Left colon (tissue), 2 donors: ENCODE data around the gene TTLL10. TPM values are rescaled to one million over a fixed set of nuclear protein-coding genes. Genes with fewer than 3 reads are reported as not detected.

Source experiments
- ATAC-seq: fragments of 200-7000 bp; cut with Tn5 transposase; one replicate; pipeline ENCODE4 v1.9.1; 2020; ENCODE audit warnings: mild to moderate bottlenecking, moderate library complexity
- DNase-seq, 2 donors: peaks; one replicate each; pipeline ENCODE4 v3.0.0-alpha.2; 2020
- intact Hi-C, 2 donors: fragments of 100-400 bp; cut with DNase I in 1 of 2; cut with micrococcal nuclease in 1 of 2; formaldehyde crosslinking; loops; one replicate each; pipeline versions ENCODE4 v1.11.2 to v1.14.0; 2022; cut with DNase I, micrococcal nuclease
- total RNA-seq, 2 donors: library from RNA; stranded (reverse); fragmentation: NEBNext Ultra II Directional; extraction: Animal tissue kit (Norgen Biotek cat#: 25700); gene quantifications; one replicate each; pipeline ENCODE4 v1.2.1, GENCODE V29; 2021
- donor health status: DM: no; HTN: no; CAD: no.
- donor health status: DM: yes; HTN: yes; CAD: no.

TTLL10 gene
- total RNA-seq, 2 donors from 2014 or later: 1.2 to 3.0 TPM

GRCh38 chr1:1222575-1223225 is 49.0 kb downstream of the TTLL10 start:
- peak; percentile 3 for ATAC-seq
- DNase-seq: no peak
- intact Hi-C loops: no loop called here

DNA sequence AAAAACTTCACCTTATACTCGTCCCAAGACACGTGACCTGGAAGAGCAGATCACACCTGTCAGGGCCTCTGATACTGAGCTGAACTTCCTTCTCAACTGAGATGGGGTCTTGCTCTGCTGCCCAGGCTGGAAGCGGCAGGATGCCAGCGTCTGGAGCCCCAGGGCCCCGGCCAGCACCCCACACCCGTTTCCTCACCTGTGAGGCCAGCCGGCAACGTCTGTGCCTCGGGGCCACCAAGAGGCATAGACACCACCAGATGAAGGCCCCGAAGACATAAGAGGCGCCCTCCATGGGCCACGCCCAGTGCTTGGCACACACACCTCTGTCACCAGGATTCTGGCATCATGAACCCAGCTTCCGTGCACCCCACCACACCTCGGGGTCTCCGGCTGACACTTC is 49.6 kb downstream of the TTLL10 start:
- DNase-seq (no peak), ATAC-seq (no peak)
- intact Hi-C loops: no loop called here

- ATAC-seq: no peak
- intact Hi-C loops: no loop called here
- no peak for DNase-seq
Observed at GRCh38 chr1:1223891-1224290, 50.2 kb downstream of the TTLL10 start.

- ATAC-seq: peak; percentile 55
- intact Hi-C loops: no loop called here
- no peak for DNase-seq
Observed at GRCh38 chr1:1225238-1225845, 51.7 kb downstream of the TTLL10 start.

DNA sequence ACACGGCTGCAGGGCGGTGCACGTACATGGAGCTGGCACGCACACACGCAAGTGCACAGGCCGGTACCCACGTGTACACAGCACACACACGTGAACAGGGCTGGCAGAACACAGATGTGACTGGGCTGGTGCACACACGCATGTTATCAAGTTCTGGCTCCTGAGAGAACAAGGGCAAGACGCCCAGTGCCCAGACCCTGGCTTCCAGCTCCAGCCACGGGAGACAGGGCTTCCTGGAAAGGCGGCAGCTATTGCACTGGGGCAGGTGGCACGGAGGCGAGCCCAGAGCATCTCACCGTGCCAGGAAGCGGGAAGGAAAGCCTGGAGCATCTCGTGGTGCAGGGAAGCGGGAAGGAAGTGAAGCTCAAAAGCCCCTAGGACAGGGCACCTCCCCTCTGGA is 52.2 kb downstream of the TTLL10 start:
- intact Hi-C loops: no loop called here
- DNase-seq: no peak
- no peak for ATAC-seq

GRCh38 chr1:1226566-1227362 is 53.1 kb downstream of the TTLL10 start:
- ATAC-seq (no peak), DNase-seq (no peak)
- intact Hi-C loops: no loop called here

DNA sequence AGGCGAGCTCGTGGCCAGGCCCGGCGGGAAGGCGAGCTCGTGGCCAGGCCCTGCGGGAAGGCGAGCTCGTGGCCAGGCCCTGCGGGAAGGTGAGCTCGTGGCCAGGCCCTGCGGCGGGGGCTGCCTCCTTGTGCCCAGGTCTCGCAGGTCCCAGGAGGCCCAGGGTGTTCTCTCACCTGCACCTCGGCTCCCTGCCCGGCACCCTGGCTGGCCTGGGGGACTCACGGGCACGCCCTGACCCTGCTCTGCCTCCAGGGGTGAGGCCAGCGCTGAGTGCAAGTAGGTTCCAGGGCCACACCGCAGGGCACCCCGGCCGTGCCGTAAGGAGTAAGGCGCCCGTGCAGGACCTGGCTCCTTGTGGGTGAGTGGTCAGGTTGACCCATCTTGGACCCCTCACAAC is 53.7 kb downstream of the TTLL10 start:
- no peak for DNase-seq
- intact Hi-C loops: no loop called here
- no peak for ATAC-seq

- intact Hi-C loops: no loop called here
- DNase-seq: no peak
- ATAC-seq: no peak
Observed at GRCh38 chr1:1228187-1228586, 54.5 kb downstream of the TTLL10 start.

DNA sequence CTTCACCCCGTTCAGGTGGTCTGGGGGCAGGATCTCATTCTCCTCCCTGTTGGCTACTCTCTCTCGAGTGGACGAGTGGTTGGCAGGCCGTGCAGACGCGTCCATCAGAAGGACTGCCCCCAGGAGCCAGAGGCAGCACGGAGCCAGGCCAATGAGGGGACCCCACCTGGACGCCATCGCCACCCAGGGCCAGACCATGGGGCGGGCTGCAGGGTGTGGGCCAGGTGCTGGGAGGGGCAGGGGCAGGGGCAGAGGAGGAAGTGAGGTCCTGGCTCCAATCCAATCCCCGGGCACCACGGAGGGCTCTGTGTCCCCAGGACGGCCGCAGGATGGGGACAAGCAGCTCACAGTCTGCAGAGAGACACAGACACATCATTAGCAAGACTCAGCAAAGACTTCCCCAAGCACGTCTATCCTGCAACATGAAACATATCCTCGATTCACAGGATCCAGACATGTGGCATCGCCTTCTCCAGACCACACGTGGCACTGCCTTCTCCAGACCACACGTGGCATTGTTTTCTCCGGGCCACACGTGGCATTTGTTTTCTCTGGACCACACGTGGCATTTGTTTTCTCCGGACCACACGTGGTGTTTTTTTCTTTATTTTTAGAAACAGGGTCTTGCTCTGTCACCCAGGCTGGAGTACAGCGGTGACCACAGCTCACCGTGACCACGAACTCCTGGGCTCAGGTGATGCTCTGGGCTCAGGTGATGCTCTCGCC is 55.1 kb downstream of the TTLL10 start:
- intact Hi-C loops: no loop called here
- DNase-seq (no peak), ATAC-seq (no peak)

DNA sequence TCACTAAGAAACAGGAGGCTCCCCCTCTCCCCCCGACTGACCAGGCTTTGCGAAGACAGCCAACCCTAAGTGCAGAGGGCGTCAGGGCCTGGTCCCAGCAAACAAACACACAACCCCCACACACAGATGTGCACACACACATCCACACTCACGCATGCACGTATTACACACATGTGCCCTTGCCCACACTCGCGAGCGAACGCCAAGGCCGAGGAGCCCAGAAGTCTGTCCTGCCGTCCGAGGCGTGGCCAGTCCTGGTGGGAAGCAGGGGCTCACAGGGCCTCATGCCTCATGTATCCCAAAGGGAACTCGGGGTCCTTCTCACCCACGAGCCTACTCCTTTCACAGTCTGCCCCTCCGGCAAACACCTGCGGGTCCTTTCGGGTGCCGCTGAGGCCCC is 56.1 kb downstream of the TTLL10 start:
- intact Hi-C loops: no loop called here
- ATAC-seq: no peak
- no peak for DNase-seq

- intact Hi-C loops: no loop called here
- DNase-seq (peak in 1 of 2 donors; percentile 73), ATAC-seq (peak; percentile 78)
Observed at GRCh38 chr1:1230656-1231399, 57.1 kb downstream of the TTLL10 start.

DNA sequence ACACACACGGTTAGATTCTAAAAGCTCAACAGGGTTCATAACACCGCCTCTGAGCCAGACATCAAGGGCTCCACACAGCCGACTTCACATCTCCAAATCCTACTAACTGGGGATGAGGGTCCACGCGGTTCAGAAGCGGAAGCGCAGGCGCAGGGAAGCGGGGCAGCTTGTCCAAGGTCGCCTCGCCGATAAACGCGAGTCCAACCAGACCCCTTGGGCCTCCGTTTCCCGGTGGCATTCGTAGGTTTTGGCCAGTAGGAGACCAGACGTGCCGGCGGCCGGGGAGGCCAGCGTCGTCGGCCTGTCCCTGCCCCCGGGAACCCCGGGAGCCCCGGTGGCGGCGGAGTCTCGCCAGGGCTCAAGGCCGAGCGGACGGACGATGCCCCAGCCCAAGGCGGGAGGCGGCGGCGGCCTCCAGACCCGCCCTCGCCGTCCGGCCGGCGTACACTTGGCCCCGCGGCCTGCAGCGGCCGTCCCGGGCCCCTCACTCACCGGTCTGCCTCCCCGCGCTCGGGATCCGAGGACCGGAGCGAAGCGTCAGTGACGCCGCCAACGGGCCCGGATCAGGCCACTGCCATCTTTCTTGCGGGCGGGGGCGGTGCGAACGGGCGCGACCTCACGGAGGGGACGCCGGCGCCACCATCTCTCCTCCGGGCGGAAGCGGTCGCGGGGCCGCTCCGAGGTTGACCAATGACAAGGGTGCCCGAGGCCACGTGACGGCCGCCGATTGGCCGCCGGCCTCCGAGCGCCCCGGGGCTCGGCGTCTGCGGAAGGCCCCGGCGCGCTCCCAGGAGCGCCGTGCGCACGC is 57.9 kb downstream of the TTLL10 start, which contains the start of gene SDF4:
SDF4 (minus strand) TSS at position 602 of the 808 bp plus-strand sequence. CDS start 3,229 bp downstream, outside the sequence.
- ATAC-seq: peak; percentile 87
- DNase-seq: peak; percentile 97
- intact Hi-C loops: no loop called here

- DNase-seq (no peak), ATAC-seq (no peak)
- intact Hi-C loops: no loop called here
Observed at GRCh38 chr1:1232208-1232795, 58.6 kb downstream of the TTLL10 start, which contains the start of gene B3GALT6. TSS of gene B3GALT6 (plus strand) at chr1:1232237. CDS start at chr1:1232279, 42 bp downstream.

DNA sequence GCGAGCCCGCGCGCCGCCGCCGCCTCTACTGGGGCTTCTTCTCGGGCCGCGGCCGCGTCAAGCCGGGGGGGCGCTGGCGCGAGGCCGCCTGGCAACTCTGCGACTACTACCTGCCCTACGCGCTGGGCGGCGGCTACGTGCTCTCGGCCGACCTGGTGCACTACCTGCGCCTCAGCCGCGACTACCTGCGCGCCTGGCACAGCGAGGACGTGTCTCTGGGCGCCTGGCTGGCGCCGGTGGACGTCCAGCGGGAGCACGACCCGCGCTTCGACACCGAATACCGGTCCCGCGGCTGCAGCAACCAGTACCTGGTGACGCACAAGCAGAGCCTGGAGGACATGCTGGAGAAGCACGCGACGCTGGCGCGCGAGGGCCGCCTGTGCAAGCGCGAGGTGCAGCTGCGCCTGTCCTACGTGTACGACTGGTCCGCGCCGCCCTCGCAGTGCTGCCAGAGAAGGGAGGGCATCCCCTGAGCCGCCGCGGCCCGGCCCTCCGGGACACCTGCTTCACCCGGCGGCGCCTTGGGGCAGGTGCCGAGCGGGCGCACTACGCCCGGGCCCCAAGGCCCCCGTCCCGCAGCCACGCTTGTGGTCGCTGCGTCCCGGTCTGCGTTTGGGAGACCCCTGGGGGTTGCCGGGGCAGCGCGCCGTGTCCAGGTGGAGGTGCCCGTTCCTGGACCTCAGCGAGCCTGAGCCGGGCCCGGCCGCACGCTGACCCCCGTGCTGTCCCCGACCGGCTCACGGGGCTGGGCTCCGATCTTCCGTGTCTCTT is 59.3 kb downstream of the TTLL10 start:
- DNase-seq: no peak
- intact Hi-C loops: no loop called here
- ATAC-seq: no peak

DNA sequence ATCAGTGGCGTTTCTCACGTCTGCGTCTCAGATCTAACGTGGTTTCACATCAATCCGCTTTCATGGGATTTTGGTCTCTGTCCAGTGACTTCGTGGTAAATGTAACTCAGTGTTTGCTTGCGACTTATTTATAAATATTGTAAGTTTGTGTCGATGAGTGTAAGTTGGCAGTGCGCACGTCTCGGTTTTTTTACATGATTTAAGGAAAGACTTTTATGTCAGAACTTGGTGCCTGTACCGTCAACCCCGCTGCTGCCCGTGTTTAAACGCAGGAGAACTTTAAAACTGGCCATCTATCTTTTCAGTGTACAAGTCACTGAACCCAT is 59.9 kb downstream of the TTLL10 start:
- DNase-seq: no peak
- intact Hi-C loops: no loop called here

DNA sequence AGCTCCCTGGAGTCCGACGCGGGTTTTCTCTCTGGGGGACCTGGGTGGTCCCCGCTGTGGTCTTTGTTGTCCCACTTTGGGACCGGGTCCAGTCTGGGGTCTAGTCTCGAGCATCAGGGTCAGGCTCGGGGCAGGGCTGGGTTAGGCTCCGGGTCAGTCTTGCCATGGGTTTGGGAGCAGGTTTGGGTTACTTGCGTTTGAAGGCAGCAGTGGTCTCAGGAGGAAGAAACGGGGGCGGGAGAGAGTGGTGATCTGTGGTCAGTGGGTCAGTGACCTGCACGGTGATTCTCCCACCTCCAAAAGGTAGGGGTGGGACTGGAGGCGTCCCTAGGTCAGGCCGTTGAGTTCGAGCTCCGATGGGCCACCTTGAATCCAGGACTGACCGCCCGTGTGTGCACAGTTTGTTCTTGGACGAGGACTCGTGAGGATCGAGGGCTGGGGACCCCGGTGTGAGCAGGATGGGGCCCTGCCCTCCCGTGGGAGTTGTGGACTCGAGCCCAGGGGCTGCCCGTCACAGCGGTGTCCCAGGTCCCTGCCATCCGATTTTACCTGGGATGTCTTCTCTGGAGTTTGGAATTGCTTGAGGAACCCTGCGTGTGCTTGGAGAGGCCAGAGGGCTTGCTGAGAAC is 60.6 kb downstream of the TTLL10 start:
- intact Hi-C loops: no loop called here
- DNase-seq: no peak
- ATAC-seq: no peak

More for the DNA sequence above, 59.9 kb downstream of the TTLL10 start:
- ATAC-seq: no peak
